ENCODE measurements around the gene E2F2.

GRCh38 chr1:23574265-23574754 lies 43.3 kb upstream of the E2F2 start:
- TF ChIP-seq EZH2 (IDR thresholded peaks at IDR 0.05; ENCODE audit: insufficient read depth, poor library complexity, severe bottlenecking) (no peak), EZH2phosphoT487 (IDR thresholded peaks at IDR 0.05; ENCODE audit: insufficient read depth, low read depth) (no peak)
